ENCODE data around the gene UBE2J2.

DNA sequence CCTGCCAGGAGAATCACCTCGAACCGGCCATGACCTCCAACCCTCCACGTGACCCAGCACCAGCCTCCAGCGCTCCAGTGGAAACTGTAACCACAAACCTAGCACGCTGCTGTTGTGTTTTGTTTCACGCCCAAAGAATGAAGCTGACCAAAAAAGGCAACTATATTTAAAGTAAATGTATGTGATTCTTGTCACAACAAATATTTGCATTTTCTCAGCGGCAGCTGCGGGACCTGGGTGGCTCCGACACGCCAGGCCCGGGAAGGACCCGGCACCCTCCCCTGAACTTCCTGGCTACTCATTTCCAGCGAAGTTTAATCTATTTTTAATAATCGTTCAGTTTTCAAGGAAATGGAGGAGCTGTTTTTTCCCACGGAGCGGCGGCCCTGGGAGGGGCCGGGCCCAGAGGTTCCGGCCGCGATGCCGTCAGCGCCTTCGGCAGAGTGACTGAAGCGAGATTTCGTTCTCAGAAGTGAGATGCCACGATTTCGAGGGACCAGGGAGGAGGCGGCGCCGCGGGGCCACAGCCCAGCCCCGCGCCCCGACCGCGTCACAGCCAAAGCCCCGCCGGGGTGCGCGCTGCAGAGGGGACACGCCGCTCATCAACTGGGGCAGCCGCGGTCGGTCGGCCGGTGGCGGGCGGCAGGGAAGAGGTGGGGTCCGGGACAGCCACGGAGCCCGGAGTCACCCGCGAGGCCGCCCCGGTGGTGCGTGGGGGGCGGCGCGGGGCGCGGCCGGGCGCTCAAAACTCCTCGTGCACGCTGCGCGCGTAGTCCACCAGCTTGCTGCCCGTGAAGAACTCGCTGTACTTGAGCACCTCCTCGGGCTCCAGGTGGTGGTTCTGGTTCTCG, 56.7 kb downstream of the UBE2J2 start:
- TF ChIP-seq POLR2A (IDR thresholded peaks at IDR 0.05) (no peak), POLR2AphosphoS5 (IDR thresholded peaks at IDR 0.05) (no peak), EP300 (IDR thresholded peaks at IDR 0.05) (no peak)
- TF ChIP-seq, protein P1, sequence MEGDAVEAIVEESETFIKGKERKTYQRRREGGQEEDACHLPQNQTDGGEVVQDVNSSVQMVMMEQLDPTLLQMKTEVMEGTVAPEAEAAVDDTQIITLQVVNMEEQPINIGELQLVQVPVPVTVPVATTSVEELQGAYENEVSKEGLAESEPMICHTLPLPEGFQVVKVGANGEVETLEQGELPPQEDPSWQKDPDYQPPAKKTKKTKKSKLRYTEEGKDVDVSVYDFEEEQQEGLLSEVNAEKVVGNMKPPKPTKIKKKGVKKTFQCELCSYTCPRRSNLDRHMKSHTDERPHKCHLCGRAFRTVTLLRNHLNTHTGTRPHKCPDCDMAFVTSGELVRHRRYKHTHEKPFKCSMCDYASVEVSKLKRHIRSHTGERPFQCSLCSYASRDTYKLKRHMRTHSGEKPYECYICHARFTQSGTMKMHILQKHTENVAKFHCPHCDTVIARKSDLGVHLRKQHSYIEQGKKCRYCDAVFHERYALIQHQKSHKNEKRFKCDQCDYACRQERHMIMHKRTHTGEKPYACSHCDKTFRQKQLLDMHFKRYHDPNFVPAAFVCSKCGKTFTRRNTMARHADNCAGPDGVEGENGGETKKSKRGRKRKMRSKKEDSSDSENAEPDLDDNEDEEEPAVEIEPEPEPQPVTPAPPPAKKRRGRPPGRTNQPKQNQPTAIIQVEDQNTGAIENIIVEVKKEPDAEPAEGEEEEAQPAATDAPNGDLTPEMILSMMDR (IDR thresholded peaks at IDR 0.05): no peak

Data from stomach (tissue), 4 donors.